Measurements from ENCODE around the gene MYO3B.

DNA sequence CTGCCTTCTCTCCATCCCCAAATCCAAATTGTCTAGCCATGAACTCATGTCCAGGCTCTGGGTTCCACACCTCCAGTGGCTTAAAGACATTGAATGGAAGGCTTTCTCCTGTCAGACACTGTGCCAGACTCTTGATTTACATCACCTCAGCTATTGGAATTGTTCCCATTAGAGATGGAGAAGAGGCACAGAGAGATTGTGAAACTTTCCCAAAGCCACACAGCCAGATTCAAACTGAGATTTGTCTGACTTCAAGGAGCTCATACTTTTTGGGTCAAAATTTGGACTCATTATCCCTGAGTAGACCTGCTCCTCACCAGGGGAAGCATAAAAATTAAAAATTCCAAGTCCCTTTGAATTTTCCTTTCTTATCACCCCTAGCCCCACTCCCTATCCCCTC lies 18.9 kb upstream of the MYO3B start:
- TF ChIP-seq, protein P1, sequence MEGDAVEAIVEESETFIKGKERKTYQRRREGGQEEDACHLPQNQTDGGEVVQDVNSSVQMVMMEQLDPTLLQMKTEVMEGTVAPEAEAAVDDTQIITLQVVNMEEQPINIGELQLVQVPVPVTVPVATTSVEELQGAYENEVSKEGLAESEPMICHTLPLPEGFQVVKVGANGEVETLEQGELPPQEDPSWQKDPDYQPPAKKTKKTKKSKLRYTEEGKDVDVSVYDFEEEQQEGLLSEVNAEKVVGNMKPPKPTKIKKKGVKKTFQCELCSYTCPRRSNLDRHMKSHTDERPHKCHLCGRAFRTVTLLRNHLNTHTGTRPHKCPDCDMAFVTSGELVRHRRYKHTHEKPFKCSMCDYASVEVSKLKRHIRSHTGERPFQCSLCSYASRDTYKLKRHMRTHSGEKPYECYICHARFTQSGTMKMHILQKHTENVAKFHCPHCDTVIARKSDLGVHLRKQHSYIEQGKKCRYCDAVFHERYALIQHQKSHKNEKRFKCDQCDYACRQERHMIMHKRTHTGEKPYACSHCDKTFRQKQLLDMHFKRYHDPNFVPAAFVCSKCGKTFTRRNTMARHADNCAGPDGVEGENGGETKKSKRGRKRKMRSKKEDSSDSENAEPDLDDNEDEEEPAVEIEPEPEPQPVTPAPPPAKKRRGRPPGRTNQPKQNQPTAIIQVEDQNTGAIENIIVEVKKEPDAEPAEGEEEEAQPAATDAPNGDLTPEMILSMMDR (IDR thresholded peaks at IDR 0.05; ENCODE audit: borderline replicate concordance, extremely low read depth, low read length, poor library complexity, severe bottlenecking) = no peak
- no peak for TF ChIP-seq EZH2 (IDR thresholded peaks at IDR 0.05; ENCODE audit: borderline replicate concordance, low read depth, low read length, severe bottlenecking)

Measured in DND-41 (cell line).